B cell (primary cell): ENCODE measurements around the gene DIS3L. TPM values are rescaled to one million over a fixed set of nuclear protein-coding genes. Genes with fewer than 3 reads are reported as not detected.

Experiments
- ATAC-seq: fragments of 200-7000 bp; cut with Tn5 transposase; one replicate; pipeline ENCODE4 v1.10.0; 2021; ENCODE audit warnings: low read depth, mild to moderate bottlenecking, moderate number of reproducible peaks, moderate library complexity
- CTCF ChIA-PET: fragments of 350-600 bp; sonication (Branson Sonifier 250); formaldehyde crosslinking; loops from one replicate; lab custom pipeline; 2021; ENCODE audit warnings: antibody characterized with exemption, inconsistent platforms; lab: Charles Lee
- POLR2A ChIA-PET: fragments of 350-600 bp; sonication (Branson Sonifier 250); formaldehyde crosslinking; loops from one replicate; lab custom pipeline; 2021; ENCODE audit warnings: antibody characterized with exemption; lab: Charles Lee
- DNase-seq: peaks from one replicate; pipeline ENCODE4 v3.0.0; 2013
- H2AFZ ChIP-seq: 2 replicates; pipeline ENCODE4 v1.6.1; 2012; ENCODE audit warnings: mild to moderate bottlenecking, low read depth, low read length; ENCODE audit not compliant: insufficient read depth, poor library complexity, severe bottlenecking
- H3K27ac ChIP-seq, 2 donors: 1 replicate in 1 of 2; 2 replicates in 1 of 2; pipeline ENCODE4 v1.5.1; 2012 to 2013; ENCODE audit warnings: low read length in 2 of 2, mild to moderate bottlenecking in 2 of 2, moderate library complexity in 1 of 2
- H3K27me3 ChIP-seq, 4 experiments: fragments of 200-600 bp in 1 of 4; sonication (generic) in 1 of 4; replicated peaks in 1 of 4; 1 replicate in 2 of 4; 2 replicates in 2 of 4; pipeline versions ENCODE4 v1.6.1 to v1.7.0; 2013 to 2016; ENCODE audit warnings: low read length in 3 of 4, mild to moderate bottlenecking in 2 of 4, mixed read lengths in 1 of 4, moderate library complexity in 1 of 4; ENCODE audit not compliant: insufficient read depth in 4 of 4, control insufficient read depth in 3 of 4; ENCODE audit errors: control extremely low read depth in 1 of 4
- H3K36me3 ChIP-seq, 2 experiments: replicated peaks in 1 of 2; 1 replicate in 1 of 2; 2 replicates in 1 of 2; pipeline versions ENCODE4 v1.6.1 to v1.7.1; 2013; ENCODE audit warnings: low read length in 1 of 2; ENCODE audit not compliant: insufficient read depth in 2 of 2, control insufficient read depth in 1 of 2; ENCODE audit errors: control extremely low read depth in 1 of 2, extremely low read depth in 1 of 2
- H3K4me1 ChIP-seq, 2 donors: fragments of 200-600 bp in 1 of 2; sonication (generic) in 1 of 2; 1 replicate in 1 of 2; 2 replicates in 1 of 2; pipeline versions ENCODE4 v1.5.1 to v1.6.1; 2013 to 2017; ENCODE audit warnings: low read length in 2 of 2; ENCODE audit not compliant: control insufficient read depth in 2 of 2, insufficient read depth in 2 of 2
- H3K4me2 ChIP-seq: replicated peaks from 2 replicates; pipeline ENCODE3; 2012; ENCODE audit warnings: mild to moderate bottlenecking, low read depth, low read length; ENCODE audit not compliant: poor library complexity, severe bottlenecking
- H3K4me3 ChIP-seq, 5 experiments: fragments of 200-600 bp in 1 of 5; sonication (generic) in 1 of 5; 1 replicate in 3 of 5; 2 replicates in 2 of 5; pipeline versions ENCODE4 v1.5.1 to v1.7.0; 2011 to 2016; ENCODE audit warnings: low read length in 4 of 5, mild to moderate bottlenecking in 4 of 5, low read depth in 2 of 5, control low read depth in 1 of 5, moderate library complexity in 1 of 5; ENCODE audit not compliant: insufficient read depth in 1 of 5; ENCODE audit errors: control extremely low read depth in 1 of 5, extremely low read depth in 1 of 5
- H3K79me2 ChIP-seq: fragments of 200-600 bp; sonication (generic); one replicate; pipeline ENCODE4 v1.6.0; 2016; ENCODE audit warnings: low read length; ENCODE audit not compliant: control insufficient read depth, insufficient read depth
- H3K9ac ChIP-seq: fragments of 200-600 bp; sonication (generic); 2 replicates; pipeline ENCODE4 v1.6.1; 2017; ENCODE audit warnings: mild to moderate bottlenecking, low read length, moderate library complexity
- H3K9me3 ChIP-seq, 3 donors: one replicate each; pipeline versions ENCODE4 v1.6.1 to v1.7.1; 2013; ENCODE audit warnings: low read length in 2 of 3; ENCODE audit not compliant: control insufficient read depth in 2 of 3, insufficient read depth in 1 of 3; ENCODE audit errors: control extremely low read depth in 1 of 3
- H4K20me1 ChIP-seq: 2 replicates; pipeline ENCODE4 v1.6.0; 2012; ENCODE audit warnings: mild to moderate bottlenecking, low read length; ENCODE audit not compliant: insufficient read depth, control insufficient read depth, poor library complexity, severe bottlenecking
- H3K27ac Mint-ChIP-seq: one replicate; pipeline ENCODE4 v1.8.0; 2021; ENCODE audit warnings: mixed read lengths
- H3K27me3 Mint-ChIP-seq: one replicate; pipeline ENCODE4 v1.8.0; 2021; ENCODE audit warnings: mixed read lengths
- H3K4me1 Mint-ChIP-seq: one replicate; pipeline ENCODE4 v1.8.0; 2021; ENCODE audit warnings: mixed read lengths
- H3K4me3 Mint-ChIP-seq: one replicate; pipeline ENCODE4 v1.8.0; 2021; ENCODE audit warnings: mixed read lengths
- H3K9me3 Mint-ChIP-seq: one replicate; pipeline ENCODE4 v1.8.0; 2022; ENCODE audit warnings: mixed read lengths; ENCODE audit not compliant: insufficient read depth
- EZH2 ChIP-seq: IDR thresholded peaks from 2 replicates; pipeline ENCODE4 v1.6.1; 2012; ENCODE audit warnings: borderline replicate concordance, low read depth, mild to moderate bottlenecking, moderate library complexity, low read length; ENCODE audit not compliant: insufficient read depth, poor library complexity, severe bottlenecking
- WGBS: methylation state at CpG from one replicate; pipeline ENCODE4 v1.1.5; 2013; ENCODE audit warnings: missing lambda C conversion rate; ENCODE audit not compliant: insufficient coverage; 5-methylcytosine and 5-hydroxymethylcytosine counted together
- intact Hi-C: fragments of 100-400 bp; cut with micrococcal nuclease; formaldehyde crosslinking; loops from one replicate; pipeline ENCODE4 v1.10.0; 2022
- polyA plus RNA-seq: library from polyadenylated mRNA; depleted of rRNA; stranded (reverse); fragments of >200 nt; gene quantifications from 2 replicates; pipeline ENCODE4 v1.2.3, GENCODE V29; 2012
- total RNA-seq, 2 donors: library from RNA; stranded (reverse); fragments of 120-200 nt in 1 of 2; gene quantifications; 1 replicate in 1 of 2; 2 replicates in 1 of 2; pipeline versions ENCODE4 v1.2.3 to v1.2.4, GENCODE V29; 2013 to 2022
- TF ChIP-seq, protein P1 (sequence below): fragments of 200-600 bp; IDR thresholded peaks from one replicate; pipeline ENCODE4 v1.8.0; 2022; ENCODE audit warnings: antibody characterized with exemption, mild to moderate bottlenecking

DIS3L gene
- total and polyA plus RNA-seq, 2 donors (not counting 1 experiment from before 2014, with no cell fraction given), result 13.2 to 43.9 TPM

DNA sequence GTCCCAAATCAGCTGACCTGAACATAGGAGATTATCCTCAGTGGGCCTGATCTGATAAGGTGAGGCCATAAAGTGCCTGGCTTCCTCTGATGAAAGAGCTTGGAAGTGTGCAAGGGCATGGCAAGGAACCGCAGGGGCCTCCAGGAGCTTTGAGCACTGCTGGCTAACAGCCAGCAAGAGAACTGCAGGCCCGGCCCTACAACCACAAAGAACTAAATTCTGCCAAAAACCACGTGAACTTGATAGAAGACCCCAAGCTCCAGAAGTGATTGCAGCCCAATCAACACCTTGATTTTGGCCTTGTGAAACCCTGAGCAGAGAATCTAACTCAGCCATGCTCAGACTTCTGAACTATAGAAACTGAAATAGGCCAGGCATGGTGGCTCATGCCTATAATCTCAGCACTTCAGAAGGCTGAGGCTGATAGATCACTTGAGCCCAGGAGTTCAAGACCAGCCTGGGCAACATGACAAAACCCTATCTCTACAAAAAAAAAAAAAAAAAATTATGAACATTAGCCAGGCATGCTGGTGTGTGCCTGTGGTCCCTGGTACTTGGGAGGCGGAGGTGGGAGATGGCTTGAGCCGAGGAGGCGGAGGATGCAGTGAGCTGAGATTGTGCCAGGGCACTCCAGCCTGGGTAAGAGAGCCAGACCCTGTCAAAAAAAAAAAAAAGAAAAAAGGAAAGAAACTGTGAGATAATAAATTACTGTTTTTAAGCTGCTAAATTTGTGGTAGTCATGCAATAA is 7.7 kb upstream of the DIS3L start:
- POLR2A ChIA-PET, result no interaction called here
- no peak for ATAC-seq
- Histone ChIP-seq H2AFZ (no peak overlapping the region), H3K4me3 (no peak overlapping the region), H3K79me2 (peaks cover 13% of the 10 kb centered on the region), H3K4me2 (no peak overlapping the region), H4K20me1 (no peaks in the 10 kb centered on the region), H3K4me1 (peaks cover 0 to 3% of the 10 kb centered on the region in 2 donors), H3K27me3 (no peaks in the 10 kb centered on the region), H3K27ac (no peak overlapping the region), H3K9me3 (no peaks in the 10 kb centered on the region), H3K36me3 (no peaks in the 10 kb centered on the region), H3K9ac (no peak overlapping the region)
- intact Hi-C loops, result loop anchor here (2.0 to 5.0 kb wide), 2 partner anchors 647 to 688 kb away; no protein-coding TSS in a partner anchor
- no peaks in the 10 kb centered on the region for H3K9me3 Mint-ChIP-seq
- no peak for DNase-seq
- H3K27me3 Mint-ChIP-seq, result no peaks in the 10 kb centered on the region
- peaks cover 10% of the 10 kb centered on the region for H3K4me1 Mint-ChIP-seq
- H3K27ac Mint-ChIP-seq, result no peak overlapping the region
- WGBS, result 68% methylated on average over 6 of the region's 6 CpGs
- TF ChIP-seq, protein P1, sequence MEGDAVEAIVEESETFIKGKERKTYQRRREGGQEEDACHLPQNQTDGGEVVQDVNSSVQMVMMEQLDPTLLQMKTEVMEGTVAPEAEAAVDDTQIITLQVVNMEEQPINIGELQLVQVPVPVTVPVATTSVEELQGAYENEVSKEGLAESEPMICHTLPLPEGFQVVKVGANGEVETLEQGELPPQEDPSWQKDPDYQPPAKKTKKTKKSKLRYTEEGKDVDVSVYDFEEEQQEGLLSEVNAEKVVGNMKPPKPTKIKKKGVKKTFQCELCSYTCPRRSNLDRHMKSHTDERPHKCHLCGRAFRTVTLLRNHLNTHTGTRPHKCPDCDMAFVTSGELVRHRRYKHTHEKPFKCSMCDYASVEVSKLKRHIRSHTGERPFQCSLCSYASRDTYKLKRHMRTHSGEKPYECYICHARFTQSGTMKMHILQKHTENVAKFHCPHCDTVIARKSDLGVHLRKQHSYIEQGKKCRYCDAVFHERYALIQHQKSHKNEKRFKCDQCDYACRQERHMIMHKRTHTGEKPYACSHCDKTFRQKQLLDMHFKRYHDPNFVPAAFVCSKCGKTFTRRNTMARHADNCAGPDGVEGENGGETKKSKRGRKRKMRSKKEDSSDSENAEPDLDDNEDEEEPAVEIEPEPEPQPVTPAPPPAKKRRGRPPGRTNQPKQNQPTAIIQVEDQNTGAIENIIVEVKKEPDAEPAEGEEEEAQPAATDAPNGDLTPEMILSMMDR, result no peak
- no peak for TF ChIP-seq EZH2
- H3K4me3 Mint-ChIP-seq, result no peak overlapping the region
- CTCF ChIA-PET, result interaction anchor here (0.9 to 1.1 kb wide), 3 partner anchors 35 to 417 kb away, joined by 3 read pairs; partner anchors contain the start of gene RAB11A

DNA sequence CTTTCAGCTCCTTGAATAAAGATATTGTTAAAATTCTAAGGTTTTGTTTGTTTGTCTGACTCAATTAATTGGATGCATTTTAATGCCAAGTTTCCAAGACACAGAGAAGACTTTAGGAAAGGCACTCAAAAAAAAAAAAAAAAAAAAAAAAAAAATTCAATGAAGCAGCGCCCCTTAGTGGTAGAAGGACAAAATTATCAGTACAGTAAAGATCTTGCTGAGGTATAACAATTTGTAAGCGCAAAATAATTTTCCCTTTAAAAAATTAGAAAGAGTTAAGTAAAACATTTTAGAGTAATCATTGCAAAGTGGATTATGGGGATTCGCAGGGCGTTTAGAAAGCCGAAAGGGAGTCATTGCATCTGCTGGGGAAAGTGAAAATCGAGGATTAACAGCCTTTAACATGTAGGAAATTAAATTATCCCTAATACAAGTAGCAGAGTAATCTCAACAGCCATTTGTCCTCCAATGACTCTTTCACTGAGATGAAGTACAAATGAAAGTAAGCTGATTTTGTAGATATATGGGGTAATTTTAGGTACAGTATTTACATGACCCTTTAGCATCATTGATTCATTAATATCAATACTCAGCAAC is 5.8 kb upstream of the DIS3L start:
- Histone ChIP-seq H3K27ac (no peak overlapping the region), H3K9me3 (no peaks in the 10 kb centered on the region), H3K4me3 (no peak overlapping the region), H3K79me2 (peaks cover 22% of the 10 kb centered on the region), H3K9ac (no peak overlapping the region), H4K20me1 (no peaks in the 10 kb centered on the region), H3K4me2 (no peak overlapping the region), H3K36me3 (no peaks in the 10 kb centered on the region), H2AFZ (no peak overlapping the region), H3K4me1 (peaks cover 6 to 8% of the 10 kb centered on the region in 2 donors), H3K27me3 (no peaks in the 10 kb centered on the region)
- no peaks in the 10 kb centered on the region for H3K27me3 Mint-ChIP-seq
- H3K4me1 Mint-ChIP-seq, result peaks cover 22% of the 10 kb centered on the region
- H3K9me3 Mint-ChIP-seq, result no peaks in the 10 kb centered on the region
- no peak overlapping the region for H3K4me3 Mint-ChIP-seq
- ChIA-PET CTCF (interaction anchor here (0.6 to 2.1 kb wide), 9 partner anchors 11 to 692 kb away, joined by 3 to 15 read pairs (median 3); partner anchors contain the start of gene SNAPC5), POLR2A (no interaction called here)
- ATAC-seq, result peak; percentile 51
- no CpG with 5 or more reads among the region's 6 CpGs for WGBS
- intact Hi-C loops, result loop anchor here (2.0 to 5.0 kb wide), 2 partner anchors 649 to 690 kb away; no protein-coding TSS in a partner anchor
- no peak for TF ChIP-seq EZH2
- TF ChIP-seq, protein P1, result peak; percentile 85
- DNase-seq, result peak; percentile 57
- no peak overlapping the region for H3K27ac Mint-ChIP-seq
